ENCODE measurements around the gene HIF1A.
"Not testable (repeated sequence)": the region's sequence is repeated elsewhere in the genome, so short reads cannot be mapped to it uniquely, and the experiment has no call there.

The HIF1A gene

DNA sequence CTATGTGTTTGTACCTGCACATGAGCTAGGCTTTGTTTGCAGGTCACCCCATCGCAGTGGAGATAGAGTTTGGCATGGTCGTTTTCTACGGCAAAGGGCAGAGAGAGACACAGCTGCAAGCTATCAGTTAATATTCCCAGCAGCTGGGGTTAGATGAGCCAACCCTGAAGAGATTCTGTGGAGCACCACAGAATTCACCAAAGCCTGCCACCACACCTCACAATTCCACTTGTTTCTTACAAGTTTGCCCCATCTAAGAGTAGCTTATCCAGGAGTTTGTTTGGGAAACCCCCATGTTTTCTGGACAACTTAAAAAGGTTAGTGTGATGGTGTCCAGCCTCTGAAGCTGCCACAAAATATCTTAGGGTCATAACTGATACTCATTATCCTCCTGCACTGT is 20.0 kb upstream of the HIF1A start:
- DNase-seq, result no peak

- DNase-seq, result no peak
These were observed 17.8 kb upstream of the HIF1A start for GRCh38 chr14:61677479-61677878.

- no peak for DNase-seq
These were observed 16.3 kb upstream of the HIF1A start for GRCh38 chr14:61678975-61679374.

DNA sequence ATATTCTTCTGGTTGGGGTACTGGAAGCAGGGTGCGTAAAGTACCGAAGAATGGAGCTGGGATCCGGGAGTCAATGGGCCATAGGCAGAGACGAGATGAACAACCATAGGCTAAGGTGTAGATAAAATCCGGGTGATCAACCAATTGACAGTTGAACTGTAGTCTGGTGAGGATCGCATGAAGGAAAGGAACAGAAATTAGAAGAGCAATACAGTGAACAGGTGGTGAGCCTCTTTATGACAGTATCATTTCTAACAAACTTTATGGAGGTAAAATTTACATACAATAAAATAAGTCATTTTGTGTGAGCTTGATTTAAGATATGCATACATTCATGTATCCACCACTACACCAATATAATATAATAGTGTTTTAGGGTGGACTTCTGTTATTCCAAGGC is 13.9 kb upstream of the HIF1A start:
- DNase-seq, result no peak

DNA sequence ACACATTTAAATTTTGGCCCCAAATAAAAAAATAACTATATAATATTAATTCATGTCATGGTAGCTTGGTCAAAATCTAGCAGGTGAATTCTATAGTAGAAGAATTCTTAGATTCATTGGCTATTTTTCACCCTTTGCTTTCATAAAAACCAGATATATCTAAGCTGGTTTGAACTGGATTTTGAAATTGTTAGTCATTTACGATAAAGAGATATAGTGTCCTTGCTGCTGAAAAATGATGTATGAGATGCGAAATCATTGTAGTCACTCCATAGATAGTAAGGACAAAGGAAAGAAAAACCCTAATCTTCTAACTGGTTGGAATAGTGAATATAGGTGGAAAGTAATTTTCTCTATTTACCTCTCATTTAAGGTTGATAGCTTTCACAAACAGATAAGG is 12.2 kb upstream of the HIF1A start:
- no peak for DNase-seq

- no peak for DNase-seq
These were observed 5.3 kb upstream of the HIF1A start for GRCh38 chr14:61690039-61690438.

GRCh38 chr14:61690982-61691381 is 4.3 kb upstream of the HIF1A start:
- DNase-seq, result no peak

DNA sequence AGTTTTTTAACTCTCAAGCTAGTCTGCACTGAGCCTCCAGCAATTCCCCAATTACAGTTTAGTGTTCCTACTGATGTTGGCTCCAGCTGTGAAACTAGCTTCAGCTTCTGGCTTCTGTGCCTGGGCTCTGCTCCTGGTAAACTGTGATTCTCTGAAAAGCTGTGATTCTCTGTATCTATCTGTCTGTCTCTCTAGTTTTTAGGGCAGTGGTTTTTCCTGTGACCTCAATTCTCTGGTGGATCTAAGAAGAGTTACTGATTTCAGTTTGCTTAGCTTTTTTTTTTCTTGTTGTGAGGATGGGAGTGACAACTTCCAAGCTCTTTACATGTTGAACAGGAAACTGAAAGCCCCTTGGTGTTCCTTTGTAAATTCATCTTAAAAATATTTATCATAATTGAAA is 3.8 kb upstream of the HIF1A start:
- DNase-seq, result no peak

- DNase-seq, result no peak
These were observed 1.3 kb upstream of the HIF1A start for GRCh38 chr14:61694039-61694438.

DNA sequence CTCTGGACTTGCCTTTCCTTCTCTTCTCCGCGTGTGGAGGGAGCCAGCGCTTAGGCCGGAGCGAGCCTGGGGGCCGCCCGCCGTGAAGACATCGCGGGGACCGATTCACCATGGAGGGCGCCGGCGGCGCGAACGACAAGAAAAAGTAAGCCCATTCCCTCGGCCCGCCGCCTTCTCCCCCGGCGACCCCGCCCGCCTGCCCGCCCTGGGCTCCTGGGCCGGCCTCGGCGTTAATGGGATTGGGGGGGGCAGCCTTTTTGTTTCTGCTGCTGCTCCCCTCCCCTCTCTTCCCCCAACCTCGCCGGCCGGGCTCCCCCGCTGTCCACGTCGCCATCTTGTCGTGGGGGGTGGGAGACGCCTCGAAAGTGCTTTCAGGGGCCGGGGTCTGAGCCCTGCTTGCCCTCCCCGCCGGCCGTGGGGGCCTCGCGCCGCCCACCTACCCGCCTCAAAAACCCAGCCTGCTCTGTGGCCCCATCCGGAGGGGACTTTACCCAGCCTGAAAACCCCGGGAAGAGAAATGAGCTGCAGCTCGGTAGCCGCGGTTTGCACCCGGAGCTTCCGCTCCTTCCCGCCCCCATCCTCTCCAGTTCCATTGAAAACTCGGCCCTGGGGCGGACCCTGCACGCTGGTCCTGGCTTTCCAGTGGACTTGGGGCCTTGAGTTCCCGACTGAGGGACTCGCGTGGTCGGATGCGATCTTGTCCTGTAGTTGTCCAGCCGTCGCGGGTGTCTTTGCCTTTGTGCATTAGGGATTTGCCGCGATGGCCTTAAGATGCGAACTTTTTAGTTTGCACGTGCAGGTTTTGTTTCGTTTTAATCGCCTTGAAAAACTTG is 598 bp downstream of the HIF1A start:
- peak; percentile 11 to 54 for DNase-seq

DNA sequence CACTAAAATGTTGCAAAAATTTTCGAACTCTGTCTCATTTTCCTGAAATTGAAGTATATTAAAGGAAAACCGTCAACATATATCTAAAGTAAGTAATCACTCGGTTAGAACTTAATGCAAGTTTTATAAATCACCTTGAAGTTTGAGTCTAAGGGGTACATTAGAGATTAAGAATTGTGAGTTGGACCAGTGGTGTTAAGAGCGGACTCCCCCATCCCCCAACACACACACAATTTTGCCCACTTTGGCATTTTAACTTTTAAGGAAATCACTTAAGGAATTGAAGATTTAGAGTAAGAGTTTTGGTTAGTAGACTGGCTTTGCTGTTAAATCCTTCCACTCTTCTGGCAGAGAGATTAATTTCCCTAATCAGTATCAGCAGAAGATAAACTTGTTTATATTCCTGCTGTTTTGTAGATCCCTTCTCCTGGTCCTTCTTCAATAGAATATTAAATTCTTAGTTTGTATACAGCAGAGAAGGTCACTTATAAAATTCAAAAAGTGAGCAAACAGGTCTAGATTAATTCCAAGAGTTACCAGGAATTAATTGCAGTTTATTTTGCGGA is 1.5 kb downstream of the HIF1A start:
- no peak for DNase-seq

- DNase-seq, result peak in 1 of 2 experiments; percentile 5
These were observed 3.1 kb downstream of the HIF1A start for GRCh38 chr14:61698206-61698980.

GRCh38 chr14:61699027-61699426 is 3.7 kb downstream of the HIF1A start:
- DNase-seq, result no peak

DNA sequence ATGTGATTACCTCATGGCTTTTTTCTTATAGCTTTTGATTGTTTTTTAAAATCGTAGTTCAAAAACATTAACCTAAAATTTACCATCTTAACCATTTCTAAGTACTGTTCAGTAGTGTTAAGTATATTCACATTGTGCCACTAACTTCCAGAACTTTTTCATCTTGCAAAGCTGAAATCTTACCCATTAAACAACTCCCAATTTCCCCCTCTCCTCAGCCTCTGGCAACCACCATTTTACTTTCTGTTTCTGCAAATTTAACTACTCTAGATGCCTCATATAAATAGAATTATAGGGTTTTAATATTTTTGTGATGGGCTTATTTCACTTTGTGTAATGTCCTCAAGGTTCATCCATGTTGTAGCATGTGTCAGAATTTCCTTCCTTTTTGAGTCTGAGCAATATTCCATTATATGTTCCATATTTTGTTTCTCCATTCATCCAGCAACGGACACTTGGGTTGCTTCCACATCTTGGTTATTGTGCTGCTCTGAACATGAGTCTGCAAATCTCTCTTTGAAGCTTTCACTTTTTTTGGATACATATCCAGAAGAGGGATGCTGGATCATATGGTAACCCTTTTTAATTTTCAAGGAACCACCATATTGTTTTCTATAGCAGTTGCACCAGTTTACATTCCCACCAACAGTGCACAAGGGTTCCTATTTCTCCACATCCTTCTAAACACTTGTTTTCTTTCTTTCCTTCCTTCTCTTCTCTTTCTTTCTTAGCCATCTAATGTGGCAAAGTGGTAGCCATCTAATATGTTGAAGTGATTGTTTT is 5.0 kb downstream of the HIF1A start:
- no peak for DNase-seq

- DNase-seq, result no peak
These were observed 6.6 kb downstream of the HIF1A start for GRCh38 chr14:61701946-61702345.

DNA sequence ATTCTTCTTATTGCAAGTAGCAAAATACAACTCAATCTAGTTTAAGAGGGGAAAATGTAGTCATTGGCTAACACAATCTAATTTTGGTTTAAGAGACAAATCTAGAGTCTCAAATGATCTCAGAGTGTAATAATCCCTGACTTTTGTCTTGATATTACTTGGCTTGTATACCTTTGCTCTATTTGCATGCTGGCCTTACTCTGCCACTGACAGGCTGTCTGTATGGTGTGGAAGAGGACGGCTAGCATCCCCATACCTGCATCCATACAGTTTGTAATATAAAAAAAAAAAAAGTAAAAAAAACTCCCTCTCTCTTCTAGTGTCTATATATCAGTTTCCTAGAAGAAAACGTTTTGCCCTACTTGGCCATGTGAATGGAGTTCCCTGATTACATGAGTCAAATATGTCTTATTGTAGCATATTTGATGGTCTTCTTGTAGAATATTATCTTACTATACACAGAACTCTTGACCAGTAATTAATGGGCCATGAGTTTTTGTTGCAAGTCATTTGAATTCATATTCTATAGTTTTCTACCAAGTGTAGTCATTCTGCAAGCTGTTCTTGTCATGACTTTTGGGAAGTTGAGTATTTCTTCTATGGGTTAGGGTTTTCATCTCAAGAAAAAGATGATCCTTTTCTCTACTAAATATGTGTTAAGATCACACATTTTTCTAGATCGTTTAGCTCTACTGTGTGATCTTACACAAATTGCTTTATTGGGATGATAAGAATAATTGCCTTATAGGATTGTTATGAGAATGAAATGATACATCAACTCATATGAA is 8.2 kb downstream of the HIF1A start:
- no peak for DNase-seq

DNA sequence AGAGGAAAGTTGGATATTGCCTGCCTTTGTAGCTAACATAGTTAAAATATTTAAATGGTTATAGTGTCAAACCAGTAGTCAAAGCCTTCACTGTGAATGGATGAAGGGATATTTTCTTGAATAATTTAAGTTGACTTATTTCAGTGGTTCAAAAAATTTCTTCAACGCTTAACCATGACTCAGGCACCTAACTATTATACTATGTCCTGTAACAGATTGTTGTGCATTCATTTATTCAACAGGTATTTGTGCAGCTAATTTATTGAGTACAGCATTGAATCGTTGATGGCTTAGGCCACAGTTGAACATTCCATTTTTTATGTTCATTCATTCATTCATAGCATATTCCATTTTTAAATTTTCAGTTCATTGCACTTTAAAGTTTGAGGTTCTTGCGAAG is 9.2 kb downstream of the HIF1A start:
- no peak for DNase-seq

GRCh38 chr14:61705017-61705416 is 9.7 kb downstream of the HIF1A start:
- DNase-seq, result no peak

DNA sequence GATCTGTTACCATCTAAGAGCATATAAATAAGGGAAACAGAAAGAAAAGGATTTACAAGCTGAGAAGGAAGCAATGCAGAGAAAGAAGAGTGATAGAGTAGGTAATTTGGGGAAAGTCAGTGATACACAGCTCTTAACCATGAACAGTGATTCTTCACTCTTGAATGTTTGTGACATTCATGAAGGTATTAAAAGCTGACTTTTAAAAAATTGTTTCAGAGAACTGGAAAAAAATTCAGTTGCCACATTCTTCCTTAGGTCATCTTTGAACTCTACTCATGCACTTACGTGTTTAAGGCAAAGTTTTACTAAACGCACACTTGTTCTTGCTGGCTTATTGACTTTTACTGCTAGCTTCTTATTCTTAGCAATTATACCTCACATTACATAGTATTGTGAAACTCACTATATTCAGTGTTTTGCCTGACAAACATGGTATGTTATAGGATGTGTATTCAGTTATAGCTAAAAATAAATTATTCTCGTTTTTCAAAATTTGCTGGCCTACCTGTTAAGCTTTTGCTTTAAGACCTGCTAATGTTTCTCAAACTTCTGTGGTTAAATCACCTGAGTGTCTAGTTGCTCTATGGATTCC is 10.9 kb downstream of the HIF1A start:
- no peak for DNase-seq

GRCh38 chr14:61707774-61708173 is 12.5 kb downstream of the HIF1A start:
- DNase-seq, result not testable (repeated sequence)

- DNase-seq, result not testable (repeated sequence)
These were observed 13.4 kb downstream of the HIF1A start for GRCh38 chr14:61708693-61709092.

Data from NCI-H446 (cell line).